ENCODE data around the gene RARG.

Gene RARG

DNA sequence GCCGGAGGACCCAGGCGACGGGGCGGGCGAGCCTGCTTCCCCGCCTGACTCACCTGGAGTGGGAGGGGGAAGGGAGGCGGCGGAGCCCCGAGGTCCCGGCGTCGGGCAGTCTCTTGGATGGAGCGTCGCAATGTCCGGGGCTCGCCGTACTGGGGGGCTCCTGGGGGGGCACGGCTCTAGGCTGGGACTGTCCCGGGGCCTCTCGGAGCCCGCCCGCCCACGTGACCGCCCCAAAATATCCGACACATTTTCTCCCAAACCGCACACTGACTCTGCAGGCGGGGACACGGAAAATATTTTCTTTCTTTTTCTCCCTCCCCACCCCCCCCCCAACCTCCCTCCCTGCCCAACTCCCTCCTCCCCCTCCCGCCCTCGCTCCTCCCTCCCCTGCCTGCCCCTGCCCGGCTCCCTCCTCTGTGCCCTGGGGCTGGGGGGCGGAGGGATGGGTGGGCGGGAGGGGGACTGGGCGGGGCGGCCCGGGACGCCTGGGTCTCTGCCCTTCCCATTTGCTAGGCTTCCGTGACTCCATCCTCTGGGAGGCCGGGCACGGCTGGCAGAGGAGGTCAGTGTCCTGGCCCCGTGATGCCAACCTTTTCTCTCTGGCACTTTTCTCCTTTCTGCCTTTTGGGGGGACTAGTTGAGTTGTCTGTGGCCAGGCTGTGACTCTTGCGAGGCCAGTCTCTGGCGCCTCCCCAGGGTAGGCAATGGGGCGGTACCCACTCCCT, at the start of gene RARG:
Gene RARG, minus strand, starts transcription at position 289 of the 725 bp plus-strand sequence. CDS start 4,664 bp downstream, outside the sequence.
- peak; percentile 68 for DNase-seq

DNA sequence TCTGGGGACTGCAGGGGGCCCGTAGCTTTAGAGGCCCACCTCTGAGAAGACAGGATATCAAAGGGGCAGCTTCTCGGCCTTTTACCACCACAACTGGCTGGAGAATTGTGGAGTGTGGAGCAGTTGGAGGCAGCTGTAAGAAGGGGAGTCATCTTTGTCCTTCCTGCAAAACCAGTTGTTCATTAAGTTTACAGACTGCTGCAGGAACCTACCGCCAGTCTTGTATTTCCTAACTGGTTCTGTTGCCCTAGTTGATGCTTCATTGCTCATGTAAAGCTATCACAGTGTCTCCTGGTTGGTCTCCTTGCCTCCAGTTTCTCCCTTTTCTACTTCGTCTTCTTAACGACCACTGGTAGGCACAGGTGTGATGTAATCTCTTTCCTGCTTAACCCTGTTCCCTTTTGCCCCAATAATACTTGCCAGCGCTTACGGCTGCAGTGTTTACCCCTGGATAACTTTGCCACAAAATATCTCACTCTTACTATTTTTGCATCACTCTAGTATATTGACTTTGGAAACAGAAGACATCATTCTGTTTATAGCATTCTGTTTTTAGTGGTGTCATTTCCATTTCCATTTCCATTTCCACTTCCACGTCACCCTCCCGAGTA, 48.0 kb upstream of the RARG start:
- no peak for DNase-seq

DNA sequence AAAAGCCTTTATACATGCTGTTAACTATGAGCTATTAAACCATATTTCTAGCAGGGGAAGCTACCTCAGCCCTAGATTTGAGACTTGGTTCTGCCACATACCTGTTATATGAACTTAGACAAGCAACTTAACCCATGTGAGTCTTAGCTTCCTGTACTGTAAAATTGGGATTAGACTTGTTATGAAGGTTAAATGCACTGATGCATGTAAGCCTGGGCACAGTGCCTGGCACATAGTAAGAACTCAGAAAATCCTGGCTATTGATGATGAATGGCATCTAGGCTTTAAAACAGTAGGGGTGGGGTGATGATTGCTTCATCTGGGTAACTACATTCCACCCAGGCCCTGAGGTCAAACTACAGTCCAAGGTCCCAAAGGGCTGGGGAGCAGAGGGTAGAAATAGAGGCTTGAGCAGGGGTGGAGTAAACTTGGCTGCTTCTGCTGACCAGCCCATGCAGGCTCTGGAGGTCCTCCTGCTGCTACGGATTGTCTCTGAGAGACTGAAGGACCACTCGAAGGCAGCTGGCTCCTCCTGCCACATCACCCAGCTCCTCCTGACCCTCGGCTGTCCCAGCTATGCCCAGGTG, 47.4 kb upstream of the RARG start:
- DNase-seq, result no peak

DNA sequence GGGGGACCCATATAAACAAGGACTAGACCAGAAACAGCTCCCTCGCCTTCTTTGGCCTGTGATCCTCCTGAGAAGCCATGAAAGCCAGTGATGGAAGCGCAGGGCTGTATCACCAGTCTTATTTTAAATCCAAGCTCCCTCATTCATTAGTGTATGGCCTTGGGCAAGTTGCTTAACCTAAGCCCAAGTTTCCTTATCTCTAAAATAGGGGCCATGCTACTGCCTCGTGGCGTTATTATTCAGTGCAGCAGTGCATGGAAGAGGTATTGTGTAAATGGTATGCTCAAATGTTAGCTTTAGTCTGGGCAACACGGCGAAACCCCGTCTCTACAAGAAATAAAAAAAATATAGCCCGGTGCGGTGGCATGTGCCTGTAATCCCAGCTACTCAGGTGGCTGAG, 46.0 kb upstream of the RARG start:
- no peak for DNase-seq

DNA sequence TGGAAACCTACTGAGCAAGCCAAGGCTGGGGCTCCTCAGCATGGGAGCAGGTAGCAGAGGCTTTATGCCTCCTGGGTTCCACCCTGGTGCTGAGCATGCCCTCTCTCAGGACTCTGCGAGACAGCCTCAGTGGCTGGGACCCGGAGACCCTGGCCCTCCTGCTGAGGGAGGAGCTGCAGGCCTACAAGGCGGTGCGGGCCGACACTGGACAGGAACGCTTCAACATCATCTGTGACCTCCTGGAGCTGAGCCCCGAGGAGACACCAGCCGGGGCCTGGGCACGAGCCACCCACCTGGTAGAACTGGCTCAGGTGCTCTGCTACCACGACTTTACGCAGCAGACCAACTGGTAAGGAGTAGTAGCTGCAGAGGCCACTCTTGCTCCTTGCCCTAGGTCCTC, 44.5 kb upstream of the RARG start:
- DNase-seq, result no peak

DNA sequence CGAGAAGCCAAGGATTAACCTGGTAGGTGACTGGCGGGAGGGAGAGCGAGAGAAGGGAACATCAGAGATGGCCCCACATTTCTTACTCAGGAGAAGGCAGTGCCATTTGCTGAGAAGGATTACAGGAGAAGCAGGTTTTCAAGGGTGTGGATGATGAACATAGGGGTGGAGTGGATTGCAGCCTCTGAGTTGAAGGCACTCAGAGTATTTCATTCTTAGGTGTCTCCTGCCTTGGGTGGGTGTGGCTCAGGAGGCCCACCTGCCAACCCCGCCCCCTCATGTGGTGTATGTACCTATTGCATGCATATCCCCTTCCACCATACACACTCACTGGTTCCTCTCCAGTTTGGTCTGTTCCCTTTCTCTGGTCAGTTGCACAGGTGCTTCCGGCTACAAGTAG, 42.4 kb upstream of the RARG start:
- no peak for DNase-seq

DNA sequence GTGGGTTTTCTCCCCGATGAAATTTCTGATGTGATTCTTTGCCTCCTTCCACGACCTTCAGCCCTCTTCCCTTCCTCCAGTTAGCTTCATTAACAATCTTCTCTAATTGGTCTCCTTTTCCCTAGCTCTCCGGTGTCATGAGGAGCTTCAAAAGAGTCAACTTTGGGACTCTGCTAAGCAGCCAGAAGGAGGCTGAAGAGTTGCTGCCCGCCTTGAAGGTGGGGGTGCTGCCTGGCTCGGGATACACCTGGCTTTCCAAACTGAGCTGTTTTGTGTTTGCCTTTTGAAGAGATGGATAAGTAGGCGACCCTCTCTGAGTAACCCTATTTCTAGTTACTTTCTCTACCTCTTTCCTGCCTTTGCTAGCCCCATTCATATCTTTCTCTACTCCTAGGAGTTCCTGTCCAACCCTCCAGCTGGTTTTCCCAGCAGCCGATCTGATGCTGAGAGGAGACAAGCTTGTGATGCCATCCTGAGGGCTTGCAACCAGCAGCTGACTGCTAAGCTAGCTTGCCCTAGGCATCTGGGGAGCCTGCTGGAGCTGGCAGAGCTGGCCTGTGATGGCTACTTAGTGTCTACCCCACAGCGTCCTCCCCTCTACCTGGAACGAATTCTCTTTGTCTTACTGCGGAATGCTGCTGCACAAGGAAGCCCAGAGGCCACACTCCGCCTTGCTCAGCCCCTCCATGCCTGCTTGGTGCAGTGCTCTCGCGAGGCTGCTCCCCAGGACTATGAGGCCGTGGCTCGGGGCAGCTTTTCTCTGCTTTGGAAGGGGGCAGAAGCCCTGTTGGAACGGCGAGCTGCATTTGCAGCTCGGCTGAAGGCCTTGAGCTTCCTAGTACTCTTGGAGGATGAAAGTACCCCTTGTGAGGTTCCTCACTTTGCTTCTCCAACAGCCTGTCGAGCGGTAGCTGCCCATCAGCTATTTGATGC, 36.9 kb upstream of the RARG start:
- no peak for DNase-seq

DNA sequence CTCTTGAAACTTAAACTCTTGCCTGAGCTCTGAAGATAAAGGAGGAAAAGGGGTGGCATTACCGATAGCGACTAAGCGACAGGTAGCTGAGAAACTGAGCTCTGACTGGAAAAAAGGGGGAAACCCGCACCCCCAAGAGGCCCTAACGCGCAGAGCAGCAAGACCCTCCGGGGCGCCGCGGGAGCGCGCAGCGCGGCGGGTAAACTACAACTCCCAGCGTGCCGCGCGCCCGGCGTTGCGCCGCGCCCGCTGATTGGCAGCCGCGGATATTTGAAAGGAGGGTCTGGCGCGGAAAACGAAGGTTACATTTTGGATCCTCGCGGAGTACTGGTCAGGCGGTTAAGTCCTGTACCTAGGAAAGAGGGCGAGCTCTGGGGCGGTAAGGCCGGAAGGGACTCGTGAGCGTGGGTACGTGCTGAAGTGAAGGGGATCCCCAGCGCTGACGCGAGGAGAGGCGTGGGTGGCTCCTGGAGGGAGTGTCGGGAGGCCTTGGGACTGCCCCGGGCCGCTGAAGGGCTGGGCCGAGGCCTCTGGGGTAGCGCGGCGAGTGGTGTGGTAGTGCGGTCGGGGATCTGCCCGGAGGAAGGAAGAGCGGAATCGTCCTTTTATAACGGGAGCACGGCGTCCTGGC, 36.1 kb upstream of the RARG start, which contains the start of gene ESPL1:
Gene ESPL1, plus strand, starts transcription at position 301 of the 631 bp plus-strand sequence. CDS start 468 bp downstream, outside the sequence.
- peak; percentile 91 for DNase-seq

DNA sequence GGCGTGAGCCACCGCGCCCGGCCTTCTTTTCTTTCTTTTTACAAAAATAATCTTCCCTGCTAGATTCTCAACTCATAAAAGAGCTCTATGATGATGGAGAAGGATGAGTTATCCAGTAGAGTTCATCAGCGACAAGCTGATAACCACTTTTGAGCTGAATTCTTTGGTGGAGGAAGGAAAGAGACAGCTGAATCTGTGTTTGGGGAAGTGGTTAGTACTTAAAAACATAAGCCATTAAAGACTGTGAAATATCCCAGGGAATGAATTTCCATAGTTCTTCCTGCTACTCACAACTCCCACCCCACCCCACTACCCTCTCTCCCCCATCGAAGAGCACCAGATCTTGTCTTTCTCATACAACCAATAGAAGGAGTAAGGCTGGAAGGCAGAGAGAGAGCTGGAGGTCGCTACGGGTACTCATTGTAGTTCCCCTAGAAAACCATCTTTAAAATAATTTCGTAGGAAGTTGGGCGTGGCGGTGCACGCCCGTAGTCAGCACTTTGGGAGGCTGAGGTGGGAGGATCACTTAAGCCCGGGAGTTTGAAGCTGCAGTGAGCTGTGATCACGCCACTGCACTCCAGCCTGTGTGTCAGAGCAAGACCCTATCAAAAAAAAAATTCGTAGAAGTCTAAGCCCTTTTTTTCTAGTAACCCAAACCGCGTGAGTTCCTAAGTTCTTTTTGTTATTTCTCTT, 35.4 kb upstream of the RARG start:
- DNase-seq, result peak; percentile 58

DNA sequence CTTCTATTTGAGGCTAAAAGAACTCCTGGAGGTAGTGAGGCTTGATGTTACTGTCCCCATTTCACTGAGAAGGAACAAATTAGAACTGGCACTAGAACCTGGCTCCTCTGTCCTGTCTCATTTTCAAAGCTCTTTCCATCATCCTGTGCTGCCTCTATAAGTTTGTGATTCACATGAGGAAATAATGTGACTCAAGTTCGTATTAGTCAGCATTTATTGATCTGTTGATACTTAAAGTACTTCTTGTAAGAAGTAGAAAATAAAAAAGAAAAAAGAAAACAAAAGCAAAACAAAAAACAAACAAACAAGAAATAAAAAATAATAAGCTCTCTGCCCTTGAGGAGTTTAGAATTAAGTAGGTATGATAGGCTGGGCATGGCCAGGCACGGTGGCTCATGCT, 33.8 kb upstream of the RARG start:
- DNase-seq, result no peak

DNA sequence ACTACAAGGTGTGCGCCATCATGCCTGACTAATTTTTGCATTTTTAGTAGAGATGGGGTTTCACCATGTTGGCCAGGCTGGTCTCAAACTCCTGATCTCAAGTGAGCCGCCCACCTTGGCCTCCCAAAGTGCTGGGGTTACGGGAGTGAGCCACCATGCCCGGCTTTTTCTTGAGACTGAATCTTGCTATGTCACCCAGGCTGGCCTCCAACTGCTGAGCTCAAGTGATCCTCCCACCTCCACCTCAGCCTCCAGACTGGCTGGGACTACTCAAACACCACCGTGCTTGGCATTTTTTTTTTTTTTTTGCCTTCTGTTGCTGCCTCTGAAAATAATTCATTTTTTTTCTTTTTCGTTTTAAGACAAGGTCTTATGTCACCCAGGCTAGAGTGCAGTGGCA, 27.9 kb upstream of the RARG start:
- no peak for DNase-seq

DNA sequence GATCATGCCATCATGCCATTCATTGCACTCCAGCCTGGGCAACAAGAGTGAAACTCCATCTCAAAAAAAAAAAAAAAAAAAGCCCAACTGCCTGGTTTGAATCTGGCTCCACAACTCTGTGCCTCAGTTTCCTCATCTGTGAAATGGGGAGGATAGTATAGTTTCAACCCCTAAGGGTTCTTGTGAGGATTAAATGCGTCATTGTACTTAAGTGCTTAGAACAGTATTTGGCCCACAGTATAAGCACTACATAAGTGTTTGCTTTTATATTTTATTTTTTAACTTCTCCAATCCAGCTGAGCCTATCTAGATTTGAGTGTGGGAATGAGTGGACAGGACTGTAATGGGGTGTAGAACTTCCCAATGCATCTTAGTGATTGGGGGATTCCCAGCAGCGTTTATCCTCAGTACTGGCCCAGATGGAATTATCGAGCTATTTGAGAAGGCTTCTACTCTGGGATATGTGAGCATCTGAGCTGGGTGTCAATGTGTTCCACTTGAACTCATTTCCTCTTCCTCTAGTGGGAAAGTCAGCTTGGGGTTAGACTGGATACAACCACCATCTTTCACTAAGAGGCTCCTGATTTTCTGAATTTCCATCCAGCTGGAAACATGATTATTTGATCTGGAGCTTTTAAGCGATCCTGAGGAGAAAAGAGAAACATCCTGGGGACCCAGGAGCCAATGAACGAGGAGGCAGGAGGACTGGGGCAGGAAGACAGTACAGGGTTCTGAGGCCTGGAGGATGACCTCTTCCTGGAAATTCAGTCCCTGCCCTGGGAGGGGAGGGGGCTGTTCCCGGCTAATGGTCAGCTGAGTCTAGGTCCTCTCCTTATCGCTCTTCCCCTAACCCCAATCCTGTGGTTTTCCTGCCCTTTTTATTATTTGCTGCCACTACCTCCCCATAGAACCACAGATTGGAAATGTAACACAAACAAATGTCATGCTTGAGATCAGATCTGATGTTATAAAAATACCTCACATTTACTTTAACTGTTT, 26.8 kb upstream of the RARG start:
- no peak for DNase-seq

DNA sequence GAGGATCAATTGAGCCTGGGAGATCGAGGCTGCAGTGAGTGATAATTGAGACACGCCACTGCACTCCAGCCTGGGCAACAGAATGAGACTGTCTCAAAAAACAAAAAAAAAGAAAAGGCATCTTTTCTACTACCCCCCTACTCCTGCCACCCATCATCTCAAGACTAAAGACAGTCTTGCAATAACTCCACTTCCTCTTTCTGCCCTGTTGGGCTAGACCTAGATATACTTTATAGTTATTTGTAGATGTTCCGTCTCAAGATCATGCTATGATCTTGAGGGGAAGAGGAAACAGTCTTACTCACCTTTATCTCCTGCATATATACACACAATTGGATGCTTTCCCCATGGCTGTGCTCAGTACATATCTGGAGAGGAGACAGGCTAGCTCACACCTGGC, 24.0 kb upstream of the RARG start:
- DNase-seq, result no peak

DNA sequence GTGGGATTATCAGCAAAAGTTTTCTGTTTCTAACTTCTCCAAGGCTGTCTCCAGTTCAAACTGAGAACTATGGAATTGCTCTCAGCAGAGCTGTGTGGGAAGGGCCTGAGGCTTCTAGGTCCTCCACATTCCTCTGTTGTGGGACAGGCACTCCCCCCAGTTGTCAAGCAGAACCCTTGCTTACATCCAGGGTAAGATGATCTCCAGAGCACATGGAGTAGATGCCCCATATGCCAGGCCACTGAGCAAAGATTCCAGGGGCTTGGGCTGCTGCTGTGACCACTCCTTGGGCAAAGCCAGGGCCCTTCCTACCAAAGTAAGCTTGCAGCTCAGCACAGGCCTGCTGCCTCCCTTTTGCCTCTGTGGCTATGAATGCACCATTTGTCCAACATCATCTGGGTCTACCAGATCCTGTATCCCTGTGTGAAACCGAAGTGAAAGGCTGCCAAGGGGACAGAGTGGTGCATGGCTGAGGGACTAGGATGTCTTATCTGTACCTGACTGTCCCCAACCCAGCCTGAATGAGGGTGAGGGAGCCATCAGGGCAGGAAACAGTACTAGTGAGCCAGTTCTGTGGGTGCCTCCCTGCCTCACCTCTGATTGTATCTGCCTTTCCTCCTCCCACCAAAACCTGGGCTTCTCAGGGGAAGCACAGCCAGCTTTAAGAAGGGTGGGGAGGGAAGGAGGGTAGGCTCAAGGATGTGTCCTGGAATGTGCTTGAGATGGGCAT, 23.0 kb upstream of the RARG start:
- DNase-seq, result no peak

DNA sequence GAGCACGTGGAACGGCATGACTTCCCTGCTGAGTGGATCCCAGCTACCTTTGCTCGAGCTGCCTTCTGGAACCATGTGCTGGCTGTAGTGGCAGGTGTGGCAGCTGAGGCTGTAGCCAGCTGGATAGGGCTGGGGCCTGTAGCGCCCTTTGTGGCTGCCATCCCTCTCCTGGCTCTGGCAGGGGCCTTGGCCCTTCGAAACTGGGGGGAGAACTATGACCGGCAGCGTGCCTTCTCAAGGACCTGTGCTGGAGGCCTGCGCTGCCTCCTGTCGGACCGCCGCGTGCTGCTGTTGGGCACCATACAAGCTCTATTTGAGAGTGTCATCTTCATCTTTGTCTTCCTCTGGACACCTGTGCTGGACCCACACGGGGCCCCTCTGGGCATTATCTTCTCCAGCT, 21.3 kb upstream of the RARG start:
- DNase-seq, result no peak

DNA sequence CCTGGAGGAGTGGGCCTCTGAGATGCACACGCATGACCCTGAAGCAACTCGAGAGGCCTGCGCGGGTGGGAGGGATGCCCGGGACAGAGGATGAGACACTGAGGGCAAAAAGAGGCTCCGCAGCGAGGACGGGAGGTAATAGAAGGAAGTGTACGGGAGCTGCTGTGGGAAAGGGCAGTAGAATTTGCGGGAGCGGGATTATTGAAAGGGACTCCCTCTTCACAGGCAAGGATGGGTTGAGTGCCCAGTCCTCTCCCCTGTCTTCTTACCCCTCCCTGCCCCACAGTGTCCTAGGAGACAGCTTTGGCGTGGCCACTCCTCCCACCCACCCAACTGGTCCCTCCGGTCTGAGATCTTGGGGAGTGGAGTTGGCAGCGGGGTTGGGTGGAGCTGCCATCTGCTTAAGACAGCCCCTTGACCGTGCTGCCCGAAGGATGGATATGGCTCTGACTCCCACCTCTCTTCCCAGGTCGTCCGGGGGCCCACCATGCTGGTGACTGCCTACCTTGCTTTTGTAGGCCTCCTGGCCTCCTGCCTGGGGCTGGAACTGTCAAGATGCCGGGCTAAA, 20.4 kb upstream of the RARG start:
- no peak for DNase-seq

DNA sequence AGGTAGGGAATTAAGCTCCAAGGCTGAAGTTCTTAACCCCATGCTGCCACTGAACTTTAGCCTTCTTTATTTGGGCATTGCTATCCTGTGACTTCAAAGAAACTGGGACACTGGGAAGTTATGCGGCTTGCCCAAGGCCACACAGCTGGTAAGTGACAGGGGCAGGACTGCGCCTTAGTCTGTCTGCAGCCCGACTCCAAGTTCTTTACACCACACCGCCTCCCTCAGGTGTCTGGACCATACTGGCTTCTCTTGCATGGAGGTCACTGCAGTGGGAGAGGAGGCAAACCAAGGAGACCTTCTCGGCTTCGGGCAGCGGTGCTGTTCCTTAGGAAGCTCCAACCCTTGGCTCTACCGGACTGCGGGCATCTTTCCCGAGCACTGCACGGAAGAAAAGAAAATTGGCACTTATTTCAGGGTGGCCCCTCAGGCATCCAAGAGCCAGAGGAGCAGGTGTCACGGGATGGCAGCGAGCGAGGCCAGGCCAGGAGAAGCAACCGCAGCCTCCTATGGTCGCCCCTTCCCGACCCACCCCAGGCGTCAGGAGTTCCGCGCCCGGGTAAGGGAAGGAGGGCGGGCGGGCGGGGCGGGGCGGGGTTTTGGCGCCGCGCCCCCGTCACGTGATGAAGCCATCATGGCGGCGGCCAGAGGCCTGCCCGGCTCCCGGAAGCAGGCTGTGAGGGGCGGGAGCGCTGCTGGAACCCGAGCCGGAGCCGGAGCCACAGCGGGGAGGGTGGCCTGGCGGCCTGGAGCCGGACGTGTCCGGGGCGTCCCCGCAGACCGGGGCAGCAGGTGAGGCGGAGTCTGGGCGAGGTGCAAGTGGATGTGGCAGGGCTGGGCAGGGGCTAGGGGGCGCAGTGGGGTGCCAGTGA, 19.7 kb upstream of the RARG start:
- DNase-seq, result peak; percentile 84

DNA sequence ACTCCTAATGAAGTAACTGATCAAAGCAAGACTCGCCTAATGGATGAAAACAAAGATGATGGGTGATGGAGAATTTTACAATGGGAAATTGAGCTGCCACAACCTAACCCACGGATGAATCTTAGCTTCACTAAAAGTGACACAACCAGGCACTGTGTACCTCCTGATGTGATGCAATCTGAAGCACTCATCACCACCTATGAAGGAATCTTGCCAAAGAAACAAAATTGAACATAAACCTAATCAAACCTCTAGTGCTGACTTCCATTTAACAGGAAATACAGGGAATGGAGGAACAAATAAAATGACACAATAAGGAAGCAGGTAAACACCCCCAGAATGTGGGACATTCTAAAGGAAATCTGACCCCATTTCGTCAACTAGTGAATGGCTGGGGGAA, 13.3 kb upstream of the RARG start:
- DNase-seq, result no peak

DNA sequence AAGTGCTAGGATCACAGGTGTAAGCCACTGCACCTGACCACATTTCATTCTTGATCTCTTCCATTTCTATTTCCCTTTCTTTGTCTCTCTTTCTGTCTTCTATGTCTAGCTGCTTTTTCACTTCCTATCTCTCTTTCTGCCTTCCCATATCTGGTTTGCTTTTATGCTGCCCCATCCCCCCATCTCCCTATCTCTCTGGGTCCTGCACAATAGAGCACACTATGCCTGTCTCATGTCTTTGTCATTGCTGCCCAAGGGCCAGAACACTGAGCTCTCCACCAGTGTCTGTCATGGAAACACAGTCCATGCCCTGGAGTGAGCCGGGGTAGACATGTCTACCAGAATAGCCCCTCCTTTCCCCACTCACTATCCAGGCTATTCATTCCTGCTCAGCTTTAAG, 12.3 kb upstream of the RARG start:
- no peak for DNase-seq
